ENCODE measurements around the gene ZSWIM6.

ZSWIM6 gene

DNA sequence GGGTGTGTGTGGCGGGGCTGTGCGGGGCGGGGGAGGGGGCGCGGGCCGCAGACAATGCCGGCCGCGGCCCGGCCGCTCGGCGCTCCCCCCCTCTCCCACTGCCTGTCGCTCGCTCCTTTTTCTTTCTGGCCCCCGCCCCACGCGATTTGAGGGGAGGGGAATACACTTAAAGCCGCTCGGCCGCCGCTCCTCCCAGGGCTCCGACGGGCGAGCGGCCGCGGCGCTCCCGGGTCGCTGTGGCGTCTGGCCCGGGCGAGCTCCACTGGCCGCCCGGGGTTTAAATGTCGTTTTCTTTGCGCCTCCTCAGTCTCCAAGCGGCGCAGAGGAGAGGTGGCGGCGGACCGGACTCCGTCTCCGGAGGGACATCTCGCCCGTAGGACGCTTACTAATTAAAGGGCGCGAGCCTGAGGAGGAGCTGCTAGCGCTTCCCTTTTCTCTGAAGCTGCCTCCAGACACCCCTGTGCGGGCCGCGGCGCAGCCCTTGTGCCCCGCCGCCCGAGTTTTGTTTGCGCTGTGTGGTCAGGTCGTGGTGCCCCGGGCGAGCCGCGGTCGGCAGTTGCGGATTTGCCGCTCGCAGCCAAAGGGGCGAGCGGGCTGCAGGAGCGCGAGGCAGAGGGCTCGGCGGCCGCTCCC is 1.4 kb downstream of the ZSWIM6 start:
- DNase-seq, result peak; percentile 9 to 17

DNA sequence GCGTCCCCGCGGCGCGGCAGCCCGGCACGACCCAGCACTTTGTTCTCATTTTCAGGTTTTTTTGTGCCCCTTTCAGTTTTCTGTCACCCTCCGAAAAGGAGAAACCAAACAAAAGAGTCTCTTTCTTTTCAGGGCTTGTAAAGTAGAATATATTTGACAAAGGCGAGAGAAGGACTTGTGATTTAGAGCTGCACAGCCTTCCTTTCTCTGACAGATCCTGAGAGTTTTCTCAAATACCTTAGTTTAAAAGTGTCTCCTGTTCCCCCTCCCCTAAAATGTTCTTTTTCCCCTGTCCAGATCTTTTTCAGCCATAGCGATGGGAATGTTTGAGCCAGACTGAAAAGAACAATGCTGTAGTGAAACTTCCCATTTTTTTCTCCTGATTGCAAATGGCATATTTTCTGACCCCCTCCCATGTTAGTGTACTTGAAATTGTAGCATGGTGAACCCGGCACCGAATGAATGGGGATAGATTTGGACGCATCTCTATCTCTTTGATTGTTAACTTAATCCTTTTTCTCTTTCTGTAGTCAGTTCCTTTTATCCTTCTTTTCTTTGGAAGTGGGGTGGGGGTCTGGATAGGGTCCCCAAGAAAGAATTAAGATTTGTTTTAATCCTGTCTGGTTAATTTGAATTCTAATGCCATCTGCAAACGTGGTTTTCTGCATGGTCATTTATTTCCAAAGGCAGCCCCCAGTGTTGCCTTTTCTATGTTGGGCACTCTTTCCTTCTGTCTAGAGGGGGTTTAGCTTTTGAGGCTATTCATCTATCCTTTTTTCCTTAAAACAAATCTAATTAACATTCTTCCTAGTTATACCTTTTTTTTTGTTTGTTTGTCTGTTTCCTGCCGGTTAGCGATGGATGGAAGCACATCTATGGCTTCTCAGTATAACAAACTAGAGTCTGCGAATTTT is 2.2 kb downstream of the ZSWIM6 start:
- DNase-seq, result no peak

DNA sequence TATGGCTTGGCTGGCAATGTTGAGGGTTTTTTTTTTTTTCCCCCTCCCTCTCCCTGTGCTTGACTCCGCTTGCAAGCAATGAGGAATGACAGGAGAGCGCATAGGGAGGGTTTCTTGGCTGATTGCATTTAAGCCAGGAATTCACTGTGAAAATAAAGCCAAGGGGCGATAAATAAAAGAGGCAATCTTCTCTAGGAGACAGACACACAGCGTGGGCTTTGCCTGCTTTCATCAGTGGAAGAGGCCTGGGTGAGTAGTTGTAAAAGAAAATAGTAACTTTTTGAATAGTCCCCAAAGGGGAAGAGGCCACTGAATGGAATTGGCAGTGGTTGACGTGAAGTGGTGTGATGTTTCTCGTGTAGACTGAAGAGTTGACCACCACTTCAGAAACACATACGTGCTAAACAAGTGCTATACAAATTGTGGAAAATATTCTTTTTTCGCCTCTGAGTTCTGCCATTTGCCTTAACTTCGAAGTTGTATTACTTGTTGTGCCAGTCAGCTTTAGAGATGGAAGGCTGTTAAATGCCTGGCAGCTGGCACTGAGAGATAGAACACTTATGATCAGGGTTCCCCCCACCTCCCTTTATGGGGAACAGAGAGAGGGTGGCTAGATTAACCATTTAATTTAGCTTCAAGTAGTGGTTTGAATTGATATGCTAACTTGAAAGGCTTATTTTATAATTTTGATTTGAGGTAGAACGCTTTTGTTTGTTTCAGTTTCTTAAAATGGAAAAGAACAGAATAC is 3.0 kb downstream of the ZSWIM6 start:
- DNase-seq, result no peak

DNA sequence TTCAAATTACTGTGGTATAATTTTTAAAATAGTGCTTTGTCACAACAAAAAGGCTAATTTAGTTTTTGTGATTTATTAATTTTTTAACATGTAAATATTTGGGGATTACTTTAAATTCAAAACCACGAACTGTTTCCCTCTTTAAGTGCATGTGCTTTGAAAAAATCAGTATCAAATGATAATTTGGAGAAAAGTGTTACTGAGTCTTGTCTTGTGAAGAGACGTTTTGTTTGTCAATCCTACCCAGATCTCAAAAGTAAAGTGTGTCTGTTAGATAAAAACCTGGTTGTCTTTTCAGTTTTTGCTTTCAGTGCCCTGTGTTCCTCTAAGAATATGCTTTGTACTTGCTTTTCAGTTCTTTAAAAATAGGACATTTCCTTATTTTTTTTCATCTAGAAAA is 7.7 kb downstream of the ZSWIM6 start:
- no peak for DNase-seq

DNA sequence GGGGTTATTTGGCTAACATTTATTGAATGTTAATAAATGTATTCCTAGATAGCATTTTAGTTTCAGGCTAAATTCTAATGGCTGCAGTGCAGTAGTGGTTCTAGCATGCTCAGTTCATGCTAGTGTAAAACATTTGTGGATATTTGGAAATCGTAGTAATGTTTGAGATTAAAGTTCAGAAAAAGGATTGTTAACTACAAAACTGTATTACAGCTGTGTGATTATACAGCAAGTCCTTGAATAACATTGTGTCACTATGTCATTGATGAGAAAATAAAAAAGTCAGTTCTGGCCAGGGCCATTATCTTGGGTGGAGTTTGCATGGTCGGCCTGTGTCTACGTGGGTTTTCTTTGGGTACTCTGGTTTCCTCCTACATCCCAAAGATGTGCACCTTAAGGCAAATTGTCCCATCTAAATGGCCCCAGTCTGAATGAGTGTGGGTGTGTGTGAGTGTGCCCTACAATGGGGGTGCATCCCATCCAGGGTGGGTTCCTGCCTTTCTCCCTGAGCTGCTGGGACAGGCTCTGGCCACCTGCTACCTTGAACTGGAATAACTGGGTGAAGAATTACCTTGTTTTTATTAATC is 8.8 kb downstream of the ZSWIM6 start:
- DNase-seq, result no peak

DNA sequence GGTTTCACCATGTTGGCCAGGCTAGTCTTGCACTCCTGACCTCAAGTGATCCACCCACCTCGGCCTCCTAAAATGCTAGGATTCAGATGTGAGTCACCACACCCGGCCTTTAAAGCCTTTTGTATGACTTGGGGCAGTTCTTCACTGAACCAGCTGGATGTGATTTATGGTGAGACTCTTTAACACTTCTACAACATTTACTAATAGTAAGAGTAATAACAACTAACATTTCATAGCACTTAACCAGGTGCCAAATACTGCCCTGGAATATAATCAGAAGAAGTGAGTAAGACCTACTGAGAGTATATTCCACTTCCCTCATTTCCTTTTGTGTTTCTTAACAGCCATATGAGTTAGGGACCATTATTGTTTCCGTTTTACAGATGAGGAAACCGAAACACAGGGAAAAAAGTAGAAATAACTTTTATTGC is 10.0 kb downstream of the ZSWIM6 start:
- DNase-seq, result no peak

DNA sequence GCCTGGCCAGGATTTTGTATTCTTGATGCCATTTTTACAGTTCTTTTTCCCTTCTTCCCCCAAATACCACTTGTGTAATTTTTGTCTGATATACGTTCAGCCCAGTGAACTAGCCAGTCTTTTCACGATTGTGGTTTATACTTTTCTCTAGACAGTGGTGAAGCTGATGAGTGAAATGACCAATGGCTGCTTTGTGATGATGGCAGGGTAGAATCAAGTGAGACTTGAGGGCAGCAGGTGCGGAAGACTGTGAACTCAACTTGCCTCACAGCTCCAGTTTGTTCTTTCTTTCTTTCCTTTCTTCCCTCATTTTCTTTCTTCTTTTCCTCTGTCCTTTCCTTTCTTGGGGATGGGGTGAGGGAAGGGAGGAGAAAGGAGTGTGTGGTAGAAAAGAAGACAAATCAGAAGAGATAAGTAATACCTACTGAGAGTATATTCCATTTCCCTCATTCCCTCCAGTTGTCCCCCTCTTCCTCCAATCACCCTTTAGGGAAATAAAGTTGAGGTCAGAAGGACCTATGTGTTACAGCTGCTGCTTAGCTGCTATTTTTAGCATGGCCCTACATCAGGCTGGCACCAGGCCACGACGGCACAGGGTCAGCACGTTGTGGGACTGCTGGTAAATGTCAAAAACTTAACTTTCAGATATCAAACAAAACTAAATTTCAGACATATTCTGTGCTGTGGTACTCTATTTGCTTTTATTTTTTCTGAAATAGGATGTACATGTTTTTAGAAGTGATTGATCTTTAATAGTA is 12.3 kb downstream of the ZSWIM6 start:
- DNase-seq, result no peak

DNA sequence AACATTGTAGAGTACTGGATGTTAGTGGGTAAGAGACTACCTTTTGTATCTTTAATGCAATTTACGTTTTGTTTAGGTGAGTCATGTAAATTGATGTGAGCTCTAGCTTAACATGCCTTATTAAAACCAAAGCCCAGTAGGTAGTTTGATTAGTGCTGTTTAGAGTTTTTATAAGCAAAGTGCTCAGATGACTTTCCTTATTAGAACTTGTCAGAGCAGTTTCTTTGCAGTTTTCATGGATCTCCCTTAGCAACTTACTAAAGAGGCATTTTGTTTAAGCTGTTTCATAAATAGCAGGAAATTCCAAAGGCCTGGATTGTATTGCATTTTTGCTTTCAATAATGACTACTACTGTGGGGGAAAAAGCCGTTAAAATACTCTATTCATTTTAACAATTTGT is 14.5 kb downstream of the ZSWIM6 start:
- DNase-seq, result no peak

DNA sequence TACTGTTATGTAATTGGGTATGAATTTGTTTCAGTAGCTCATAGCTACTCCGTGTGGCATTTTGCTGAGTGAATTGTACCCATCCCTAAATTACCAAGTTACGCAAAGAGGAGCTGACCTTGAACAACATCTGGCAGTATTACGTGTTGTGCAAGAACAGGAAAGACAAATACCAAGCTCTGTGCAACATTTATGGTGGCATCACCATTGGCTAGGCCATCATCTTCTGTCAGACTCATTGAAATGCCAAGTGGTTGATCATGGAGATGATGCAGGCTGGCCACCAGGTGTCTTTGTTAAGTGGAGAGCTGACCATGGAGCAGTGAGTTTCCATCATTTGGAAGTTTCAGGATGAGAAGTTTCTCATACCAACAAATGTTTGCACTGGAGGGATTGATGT is 15.0 kb downstream of the ZSWIM6 start:
- DNase-seq, result no peak

DNA sequence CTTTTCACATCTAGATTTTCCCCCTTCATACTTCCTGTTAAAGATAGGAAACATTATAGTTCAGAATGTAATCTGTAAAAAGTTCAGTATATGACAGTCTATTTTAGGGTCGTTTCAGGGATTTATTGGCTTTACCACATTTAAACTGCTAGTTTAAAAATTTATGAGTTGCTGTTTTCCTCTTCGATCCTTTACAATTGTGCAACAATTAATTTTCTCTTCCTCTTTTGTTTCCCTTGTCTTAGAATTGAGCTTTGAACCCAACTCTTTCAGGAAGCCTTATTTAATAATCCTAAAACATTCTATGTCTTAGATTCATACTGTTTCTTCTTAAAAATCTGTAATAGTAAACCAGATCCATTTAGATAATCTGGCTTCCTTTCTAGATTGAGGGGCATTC is 16.4 kb downstream of the ZSWIM6 start:
- no peak for DNase-seq

DNA sequence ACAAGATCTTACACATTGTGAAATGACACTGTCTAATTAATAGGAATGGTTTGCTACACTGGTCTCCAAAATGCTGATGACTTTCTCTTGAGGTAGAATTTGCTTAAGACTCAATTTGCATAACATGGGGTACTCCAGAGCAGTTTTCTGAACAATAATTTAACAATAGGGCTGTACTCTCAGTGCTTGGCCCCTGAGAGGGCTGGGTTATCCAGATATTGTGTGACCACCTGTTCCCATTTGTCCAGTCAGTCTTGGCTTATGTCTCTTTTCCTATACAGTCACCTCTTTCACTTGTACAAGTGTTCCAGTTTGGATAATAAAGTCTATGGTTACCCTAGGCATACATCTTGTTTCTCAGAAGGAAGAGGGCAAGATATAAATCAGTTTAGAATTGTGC is 17.9 kb downstream of the ZSWIM6 start:
- DNase-seq, result no peak

DNA sequence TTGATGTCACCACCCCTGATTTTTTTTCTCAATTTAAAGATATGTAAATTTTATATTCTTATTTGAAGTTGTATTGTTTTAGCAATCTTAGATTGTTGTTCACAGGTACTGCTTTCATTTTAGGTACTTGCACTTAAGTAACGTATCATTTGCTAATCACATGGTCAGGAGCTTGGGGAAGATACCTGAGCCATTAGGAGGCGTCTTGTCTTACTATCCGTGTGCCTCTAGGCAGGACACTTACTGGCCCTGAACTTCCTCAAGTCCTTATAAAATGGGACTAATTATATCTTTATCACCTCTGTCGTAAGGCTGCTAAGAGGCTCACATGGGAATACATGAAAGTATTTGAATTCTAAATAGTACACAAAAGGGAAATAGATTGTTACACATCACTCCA is 18.5 kb downstream of the ZSWIM6 start:
- DNase-seq, result no peak

DNA sequence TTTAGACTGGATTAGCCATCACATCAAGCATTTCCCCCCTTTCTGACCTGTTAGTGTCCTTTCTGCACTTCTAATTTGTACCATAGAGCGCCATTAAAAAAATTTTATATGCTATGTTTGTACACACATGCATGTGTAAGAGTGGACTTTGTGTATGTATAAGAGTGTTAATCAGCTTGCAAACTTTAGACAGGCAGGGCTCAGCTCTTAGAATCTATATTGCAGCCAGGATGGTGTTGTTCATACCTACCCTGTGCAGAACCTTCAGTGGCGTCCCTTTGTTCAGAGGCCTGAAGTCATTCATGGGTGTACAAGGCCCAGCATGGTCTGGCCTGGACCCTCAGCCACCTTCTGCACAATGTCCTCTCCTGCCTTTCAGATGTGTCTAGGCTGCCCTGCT is 19.7 kb downstream of the ZSWIM6 start:
- DNase-seq, result no peak

DNA sequence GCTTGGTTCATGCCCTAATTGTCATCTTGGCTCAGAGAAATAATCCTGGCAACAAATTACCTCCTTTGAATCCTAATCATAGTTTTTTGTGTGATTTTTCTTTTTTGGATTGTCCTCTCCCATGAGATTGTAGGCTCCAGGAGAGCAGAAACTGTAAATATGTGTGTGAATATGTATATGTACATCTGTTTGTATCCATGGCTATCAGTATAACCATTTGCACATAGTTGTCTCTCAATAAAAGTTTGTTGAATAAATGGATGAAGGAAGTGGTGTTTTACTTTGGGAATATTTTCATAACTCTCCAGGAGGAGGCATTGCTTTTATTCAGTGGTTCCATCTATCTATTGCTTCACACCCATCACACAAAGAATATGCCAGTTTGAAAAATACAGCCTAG is 20.1 kb downstream of the ZSWIM6 start:
- no peak for DNase-seq

DNA sequence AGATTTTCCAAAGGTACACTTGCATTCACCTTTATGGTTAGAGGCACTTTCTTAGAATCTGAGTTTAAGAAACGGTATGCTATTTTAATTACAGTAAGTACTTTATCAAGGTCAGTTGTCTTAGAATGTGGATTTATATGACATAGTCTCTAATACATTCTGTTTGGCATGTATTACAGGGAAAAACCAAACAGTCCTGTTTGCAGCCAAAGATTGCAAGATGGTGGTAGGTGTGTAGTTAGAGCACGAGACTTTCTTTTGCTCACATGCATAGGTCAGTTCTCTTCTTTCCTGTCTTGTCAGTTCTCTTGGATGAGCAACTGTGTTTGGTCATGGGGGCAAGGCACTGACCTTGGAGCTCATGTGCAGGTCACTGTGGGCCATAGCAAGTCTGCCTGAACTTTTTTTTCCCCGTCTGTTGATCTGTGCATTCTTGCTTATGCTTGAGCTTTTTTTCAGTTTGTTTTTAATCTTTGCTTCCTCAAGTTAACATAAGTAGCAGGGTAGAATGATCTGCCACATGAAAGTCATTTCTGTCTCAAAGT is 20.6 kb downstream of the ZSWIM6 start:
- DNase-seq, result no peak

DNA sequence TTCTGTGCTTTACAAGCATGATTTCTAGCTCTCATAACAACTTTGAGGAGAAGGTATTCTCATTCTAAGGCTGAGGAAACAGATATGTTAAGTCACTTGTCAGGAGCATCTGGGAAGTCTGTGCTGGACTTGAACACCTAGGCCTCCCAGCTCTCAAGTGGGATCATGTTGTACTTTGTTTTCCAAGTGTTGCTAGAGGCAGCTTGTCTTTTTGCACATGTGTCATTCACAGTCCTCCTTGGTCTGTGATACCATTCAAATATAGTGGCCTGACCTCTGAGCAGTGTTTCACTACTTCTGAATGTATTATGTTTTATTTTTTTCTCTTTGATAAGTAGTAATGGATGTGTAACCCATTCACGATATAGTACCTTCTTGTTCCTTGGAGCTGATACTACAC is 21.2 kb downstream of the ZSWIM6 start:
- no peak for DNase-seq

DNA sequence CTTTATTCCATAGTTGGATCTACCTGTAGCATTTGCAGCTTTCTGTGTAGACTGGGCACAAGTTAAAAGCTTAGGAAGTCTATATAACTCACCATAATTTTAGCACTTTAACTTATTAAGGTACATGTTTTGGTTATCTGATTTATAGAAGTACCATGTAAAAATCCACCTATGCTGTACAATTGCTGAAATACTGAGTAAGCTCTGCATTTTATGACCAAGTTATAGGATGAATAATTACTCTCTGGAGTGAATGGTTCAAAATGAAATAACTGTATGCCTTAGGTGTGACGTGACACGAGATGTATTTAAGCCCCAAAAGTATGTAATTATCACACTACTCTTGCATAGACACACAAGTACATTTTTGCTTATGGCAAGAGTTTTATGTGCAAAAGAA is 22.1 kb downstream of the ZSWIM6 start:
- no peak for DNase-seq

DNA sequence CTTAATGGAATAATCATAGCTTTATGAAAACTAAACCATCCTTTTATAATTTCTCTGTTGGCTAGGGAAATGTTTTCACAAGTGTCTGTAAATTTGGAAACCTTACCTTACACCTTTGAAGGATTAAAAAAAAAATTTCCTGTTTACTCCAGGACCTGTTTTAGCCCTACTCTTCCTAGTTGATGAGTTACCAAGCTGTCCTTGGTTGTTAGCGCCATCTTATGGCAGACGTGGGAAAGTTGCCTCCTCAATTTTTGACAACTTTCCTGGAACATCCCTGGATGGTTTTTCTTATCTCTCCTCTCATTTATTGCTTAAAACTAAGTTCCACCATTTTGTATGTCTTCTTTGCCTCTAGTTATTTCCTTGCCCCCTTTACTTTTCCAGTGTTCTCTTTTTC is 25.7 kb downstream of the ZSWIM6 start:
- DNase-seq, result no peak

DNA sequence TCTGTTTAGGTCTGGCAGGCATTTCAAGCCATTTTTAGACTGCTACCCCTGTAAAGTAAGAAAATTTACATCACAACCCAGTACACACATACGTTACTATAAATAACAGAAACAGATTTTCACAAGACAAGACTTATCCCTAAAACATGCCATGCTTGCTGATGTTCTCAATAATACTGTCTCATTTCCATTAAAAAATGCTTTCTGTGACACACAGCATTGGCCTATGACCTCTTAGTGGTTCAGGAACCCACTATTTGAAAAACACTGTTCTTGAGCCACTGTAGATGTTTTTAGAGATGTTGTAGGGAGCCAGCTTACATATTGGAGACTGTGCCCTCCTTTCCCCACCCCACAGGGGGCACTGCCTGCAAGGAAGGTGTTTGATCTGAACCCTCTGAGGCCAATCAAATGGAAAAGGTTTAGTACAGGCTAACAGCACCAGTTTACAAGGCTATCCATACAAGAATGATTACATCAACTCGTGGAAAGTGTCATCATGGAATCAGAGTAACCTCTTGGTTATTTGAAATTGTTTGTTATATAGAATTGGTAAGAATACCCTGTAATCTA is 30.8 kb downstream of the ZSWIM6 start:
- no peak for DNase-seq

DNA sequence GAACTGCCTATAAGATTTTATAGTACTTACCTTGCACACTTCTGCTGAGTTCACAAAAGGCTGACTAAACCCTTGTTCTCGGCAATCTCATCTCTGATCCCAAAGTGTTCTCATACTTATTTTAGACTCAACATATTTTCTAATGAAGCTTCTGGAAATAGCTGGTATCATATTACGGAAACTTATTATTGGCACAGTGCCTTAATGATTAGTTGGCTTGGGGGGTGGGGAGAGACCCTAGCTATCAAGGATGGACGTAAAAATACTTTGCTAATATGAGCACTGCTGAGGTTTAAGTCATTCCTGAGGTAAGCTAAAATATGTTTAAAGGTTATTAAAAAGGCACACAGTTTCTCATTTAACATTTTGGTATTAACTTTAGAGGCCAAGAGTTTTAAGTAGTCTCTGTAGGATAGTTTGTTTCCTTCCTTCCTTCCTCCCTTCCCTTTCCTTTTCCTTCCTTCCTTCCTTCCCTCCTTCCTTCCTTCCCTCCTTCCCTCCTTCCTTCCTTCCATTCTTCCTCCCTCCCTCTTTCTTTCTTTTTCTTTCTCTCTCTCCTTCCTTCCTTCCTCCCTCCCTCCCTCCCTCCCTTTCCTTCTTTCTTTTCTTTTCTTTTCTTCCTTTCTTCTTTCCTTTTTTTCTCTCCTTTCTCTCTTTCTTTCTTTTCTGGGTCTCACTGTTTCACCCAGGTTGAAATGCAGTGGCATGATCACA is 31.5 kb downstream of the ZSWIM6 start:
- DNase-seq, result no peak

Measured in stimulated activated CD4-positive, alpha-beta T cell treated with anti-CD3 and anti-CD28 coated beads, Interleukin-4, amount 100 ng/mL, for 4 hours (primary cell).